Stimulated activated CD4-positive, alpha-beta T cell treated with anti-CD3 and anti-CD28 coated beads, Interleukin-2, amount 100 ng/mL, for 48 hours (primary cell): ENCODE results near the gene PDE3A.

Source experiments
- DNase-seq, 2 donors: peaks; one replicate each; pipeline ENCODE4 v3.0.0-alpha.2; 2020

Gene PDE3A

DNA sequence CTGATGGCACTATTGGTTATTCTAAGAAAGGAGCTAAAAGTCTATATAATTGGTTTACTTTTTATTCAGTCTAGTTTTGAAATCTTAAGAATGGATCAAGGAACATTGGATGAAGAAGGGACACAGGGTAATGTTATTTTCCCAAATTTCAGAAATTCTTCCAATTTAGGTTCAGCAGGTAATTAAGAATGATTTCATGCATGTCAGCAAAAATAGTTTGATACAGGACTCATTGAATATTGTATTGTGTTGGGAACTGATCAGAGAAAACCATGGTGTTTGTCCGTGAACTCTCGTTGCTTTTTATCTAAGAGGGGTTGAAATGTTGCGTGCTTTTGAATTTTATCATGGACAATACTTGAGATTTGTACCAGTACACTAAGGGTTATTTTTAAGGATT is 58.6 kb downstream of the PDE3A start:
- DNase-seq: no peak

DNA sequence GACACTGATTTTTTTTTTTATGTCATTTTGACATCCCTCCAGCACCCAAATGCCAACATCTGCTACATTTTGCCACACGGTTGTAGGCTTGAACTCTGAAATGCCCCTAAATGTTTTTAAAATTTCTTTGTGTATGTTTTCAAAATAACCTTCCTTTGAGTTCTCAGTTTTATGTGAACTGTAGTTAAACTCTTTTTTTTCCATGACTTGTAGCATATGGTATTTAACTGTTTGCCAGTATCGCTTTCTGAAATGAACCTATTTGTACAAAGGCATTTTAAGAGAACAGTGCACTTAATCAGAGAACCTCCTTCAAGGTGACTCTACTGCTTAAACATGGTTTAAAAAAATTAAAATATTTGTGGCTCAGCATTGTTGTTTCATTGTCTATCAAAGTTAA is 61.5 kb downstream of the PDE3A start:
- DNase-seq: no peak

DNA sequence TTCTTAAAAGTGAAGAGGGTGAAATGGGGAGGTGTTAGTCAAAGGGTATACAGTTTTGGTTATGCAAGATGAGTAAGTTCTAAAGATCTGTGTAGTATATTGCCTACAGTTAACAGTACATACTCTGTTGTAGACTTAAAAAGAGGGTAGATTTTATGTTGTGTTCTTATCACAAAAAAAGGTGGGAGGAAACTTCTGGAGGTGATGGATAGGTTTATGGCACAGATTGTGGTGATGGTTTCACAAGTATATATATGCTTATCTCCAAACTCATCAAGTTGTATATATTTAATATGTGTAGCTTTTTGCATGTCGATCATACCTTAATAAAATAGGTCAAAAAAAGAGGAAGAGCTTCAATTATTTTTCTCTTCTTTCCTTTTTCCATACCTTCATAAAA is 64.0 kb downstream of the PDE3A start:
- DNase-seq: no peak

GRCh38 chr12:20434996-20435395 is 66.7 kb downstream of the PDE3A start:
- no peak for DNase-seq

- no peak for DNase-seq
Measured at GRCh38 chr12:20436316-20436715, 68.0 kb downstream of the PDE3A start.

GRCh38 chr12:20438299-20438779 is 70.0 kb downstream of the PDE3A start:
- no peak for DNase-seq

DNA sequence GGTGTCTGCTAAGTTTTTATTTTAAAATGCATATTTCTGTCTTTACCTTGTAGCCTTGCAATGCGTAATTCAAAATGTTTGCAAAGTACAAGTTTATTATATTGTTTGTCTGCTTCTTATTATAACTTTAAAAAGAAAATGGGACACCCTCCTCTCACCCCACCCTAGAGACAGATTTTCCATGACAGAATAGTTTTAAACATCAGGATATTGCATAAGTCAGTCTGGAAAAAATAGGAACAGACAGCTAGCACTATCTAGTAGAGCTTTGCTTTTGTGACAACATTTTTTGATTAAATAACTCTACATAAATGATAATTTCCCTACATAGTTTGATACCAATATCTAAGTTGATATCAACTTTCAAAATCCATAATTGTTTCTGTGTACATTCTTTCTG is 71.3 kb downstream of the PDE3A start:
- no peak for DNase-seq

DNA sequence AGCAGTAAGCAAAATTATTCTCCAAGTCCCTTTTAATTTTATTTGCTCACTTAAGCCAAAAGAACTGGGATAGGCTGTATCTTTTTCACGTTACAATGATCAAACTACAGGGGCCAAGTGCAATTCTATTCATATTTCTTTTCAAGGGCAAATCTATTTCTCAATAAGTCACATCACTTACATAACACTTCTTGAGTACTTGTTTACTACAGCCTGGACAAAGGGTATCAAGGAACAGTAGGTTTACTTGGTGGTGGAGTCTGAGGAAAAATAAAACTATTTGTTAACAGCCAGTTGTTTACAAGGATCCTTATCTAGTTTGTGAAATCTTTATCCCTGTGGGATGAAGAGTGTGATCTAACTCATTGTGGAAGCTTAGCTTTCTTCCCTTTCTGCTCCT is 72.1 kb downstream of the PDE3A start:
- DNase-seq: no peak

DNA sequence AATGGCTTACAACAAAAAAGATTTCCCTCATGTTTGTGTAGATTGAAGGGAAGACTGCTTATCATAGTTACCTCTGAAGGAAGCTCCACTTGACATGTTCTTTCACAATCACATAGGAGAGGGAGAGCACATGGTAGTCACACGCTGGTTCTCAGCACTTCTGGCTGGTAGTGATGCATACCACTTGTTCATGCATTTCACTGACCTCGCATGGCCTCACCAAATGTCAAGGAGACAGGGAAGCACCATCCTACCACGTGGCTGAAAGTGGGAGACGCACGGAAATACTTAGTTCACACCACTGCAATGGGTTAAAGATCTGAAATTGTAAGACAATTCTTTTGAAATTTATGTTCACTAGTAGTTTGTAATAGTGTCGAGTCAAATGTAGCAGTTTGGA is 74.0 kb downstream of the PDE3A start:
- no peak for DNase-seq

DNA sequence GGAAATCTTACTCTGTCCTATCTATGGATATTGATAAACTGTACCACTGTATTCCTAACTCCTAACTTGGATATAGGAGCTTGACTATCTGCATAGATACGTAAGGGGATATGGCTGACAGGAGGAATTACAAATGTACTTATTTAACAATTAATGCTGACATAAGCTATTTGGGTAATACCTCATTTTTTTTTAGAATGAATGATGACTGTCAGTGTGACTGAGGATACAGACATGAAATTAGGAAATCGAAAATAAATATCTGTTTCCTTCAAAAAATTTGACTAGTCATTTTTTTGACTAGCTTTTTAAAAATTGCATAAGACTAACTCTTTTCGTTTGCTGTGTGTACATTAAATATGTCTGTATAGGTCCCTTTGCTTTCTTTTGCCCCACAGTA is 74.9 kb downstream of the PDE3A start:
- no peak for DNase-seq

- no peak for DNase-seq
Measured at GRCh38 chr12:20443792-20444191, 75.5 kb downstream of the PDE3A start.

GRCh38 chr12:20444595-20445170 is 76.3 kb downstream of the PDE3A start:
- DNase-seq: no peak

DNA sequence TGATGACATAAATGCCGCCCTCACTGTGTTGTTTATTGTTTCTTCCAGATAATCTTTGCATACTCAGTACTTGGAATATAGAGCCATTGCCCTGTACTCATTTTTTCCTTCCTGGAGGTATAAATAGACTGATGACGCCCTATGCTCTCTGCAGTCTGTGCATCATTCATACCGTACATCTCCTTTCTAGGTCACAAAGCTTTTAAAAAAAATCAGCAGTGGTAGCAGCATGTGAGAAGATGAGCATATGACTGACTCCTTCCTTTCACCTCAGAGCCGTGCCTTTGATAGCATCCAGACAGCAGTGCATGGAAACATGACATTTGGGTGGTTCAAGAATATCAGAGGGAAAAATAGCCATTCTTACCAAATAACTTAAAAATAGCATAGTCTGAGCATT is 77.3 kb downstream of the PDE3A start:
- no peak for DNase-seq

DNA sequence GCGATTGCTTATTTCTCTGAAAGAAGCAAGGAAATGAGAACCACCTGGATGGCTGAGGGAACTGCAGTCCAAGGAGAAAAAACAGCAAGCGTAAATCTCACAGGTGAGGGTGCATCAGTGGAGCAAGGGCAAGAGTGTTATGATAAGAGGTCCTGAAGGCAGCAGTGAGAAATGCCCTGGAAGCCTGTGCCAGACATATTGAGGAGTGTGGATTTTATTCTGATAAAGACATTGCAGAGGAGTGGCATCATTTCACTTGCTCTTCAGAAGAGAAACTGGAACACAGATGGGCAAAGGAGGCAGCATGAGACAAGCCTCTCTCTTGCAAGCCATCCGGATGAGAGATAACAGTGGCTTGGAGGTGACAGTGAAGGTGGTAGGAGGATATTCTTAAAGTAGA is 78.5 kb downstream of the PDE3A start:
- no peak for DNase-seq

DNA sequence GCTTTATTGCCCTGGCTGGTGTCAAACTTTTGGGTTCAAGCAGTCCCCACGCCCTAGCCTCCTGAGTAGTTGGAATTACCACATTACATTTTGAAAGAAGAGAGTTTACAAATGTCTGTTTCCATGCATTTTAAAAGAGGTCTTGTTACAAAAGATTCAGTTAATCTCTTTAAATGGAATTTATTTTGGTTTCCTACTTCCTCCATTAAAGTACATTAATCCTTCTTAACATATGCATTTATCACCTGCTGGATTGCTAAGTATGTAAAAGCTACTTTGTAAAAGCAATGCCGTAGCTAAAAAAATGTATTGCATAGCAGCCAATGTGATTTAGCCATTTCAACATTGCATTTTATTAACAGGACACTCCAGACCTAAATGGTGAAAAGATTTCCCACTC is 80.4 kb downstream of the PDE3A start:
- DNase-seq: no peak

DNA sequence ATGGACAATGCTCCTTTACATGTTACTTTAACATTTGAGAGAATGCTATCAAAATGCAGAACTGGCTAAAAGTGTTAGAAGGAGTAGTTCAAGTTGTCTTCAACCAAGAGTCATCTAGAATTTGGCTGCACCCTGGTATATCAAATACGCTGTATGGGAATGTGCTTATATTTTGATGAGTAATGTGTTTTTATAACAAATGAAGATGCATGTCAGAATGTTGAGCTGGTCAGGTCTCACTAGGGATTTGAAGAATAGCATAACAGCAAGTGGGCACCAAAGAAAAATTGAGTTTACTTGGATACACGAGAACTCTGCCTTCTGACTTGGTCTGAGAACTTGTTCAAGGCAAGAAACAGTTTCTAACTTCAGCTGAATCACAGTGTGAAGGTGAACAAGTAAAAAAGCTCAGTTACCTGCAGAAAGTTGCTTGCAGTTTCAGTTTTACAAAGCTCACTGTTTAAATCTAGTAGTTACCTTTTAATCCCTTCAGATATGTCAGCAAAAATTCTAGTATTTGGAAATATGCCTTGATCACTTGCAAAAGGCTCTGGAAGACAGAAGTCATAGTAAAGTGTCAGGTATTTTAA is 82.3 kb downstream of the PDE3A start:
- DNase-seq: no peak

DNA sequence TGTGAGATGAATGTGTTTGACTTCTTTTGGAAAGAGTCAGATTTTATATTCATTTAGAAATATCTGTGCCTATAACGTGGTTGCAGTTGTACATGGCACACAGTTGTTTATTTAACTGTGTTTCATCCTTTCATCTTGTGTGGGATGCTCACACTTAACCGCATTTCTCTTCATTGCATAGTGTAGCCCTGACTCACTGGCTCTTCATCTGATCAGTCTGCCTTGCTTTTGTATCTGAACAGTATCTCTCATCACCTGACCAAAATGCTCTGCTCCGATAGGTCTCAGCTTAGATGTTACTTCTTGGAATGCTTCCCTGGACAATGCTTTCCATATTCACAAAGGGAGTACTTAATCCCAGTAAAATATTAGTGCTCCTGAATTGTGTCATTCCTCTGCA is 83.4 kb downstream of the PDE3A start:
- no peak for DNase-seq

GRCh38 chr12:20452496-20453010 is 84.2 kb downstream of the PDE3A start:
- no peak for DNase-seq

GRCh38 chr12:20453756-20454310 is 85.5 kb downstream of the PDE3A start:
- DNase-seq: no peak

DNA sequence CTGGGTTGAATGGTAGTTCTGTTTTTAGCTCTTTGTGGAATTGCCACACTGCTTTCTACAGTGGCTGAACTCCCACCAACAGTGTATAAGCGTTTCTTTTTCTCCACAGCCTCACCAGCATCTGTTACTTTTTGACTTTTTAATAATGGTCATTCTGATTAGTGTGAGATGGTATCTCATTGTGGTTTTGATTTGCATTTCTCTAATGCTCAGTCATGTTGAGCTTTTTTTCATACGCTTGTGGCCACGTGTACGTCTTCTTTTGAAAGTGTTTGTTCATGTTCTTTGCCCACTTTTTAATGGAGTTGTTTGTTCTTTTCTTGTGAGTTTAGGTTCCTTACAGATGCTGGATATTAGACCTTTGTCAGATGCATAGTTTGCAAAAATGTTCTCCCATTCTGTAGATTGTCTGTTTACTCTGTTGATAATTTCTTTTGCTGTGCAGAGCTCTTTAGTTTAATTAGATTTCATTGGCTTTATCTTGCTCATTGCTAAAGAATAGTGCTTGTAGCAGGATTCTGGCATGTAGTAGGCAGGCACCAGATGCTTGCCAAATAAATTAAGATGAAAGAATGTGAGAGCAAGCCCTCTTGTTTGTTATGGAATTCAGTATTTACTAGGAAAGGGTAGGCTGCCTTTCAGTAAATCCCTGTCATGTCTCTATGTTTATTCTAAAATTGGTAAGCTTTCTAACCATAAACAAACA is 86.8 kb downstream of the PDE3A start:
- no peak for DNase-seq

- no peak for DNase-seq
Measured at GRCh38 chr12:20457582-20457981, 89.2 kb downstream of the PDE3A start.

- DNase-seq: no peak
Measured at GRCh38 chr12:20458011-20458410, 89.7 kb downstream of the PDE3A start.

DNA sequence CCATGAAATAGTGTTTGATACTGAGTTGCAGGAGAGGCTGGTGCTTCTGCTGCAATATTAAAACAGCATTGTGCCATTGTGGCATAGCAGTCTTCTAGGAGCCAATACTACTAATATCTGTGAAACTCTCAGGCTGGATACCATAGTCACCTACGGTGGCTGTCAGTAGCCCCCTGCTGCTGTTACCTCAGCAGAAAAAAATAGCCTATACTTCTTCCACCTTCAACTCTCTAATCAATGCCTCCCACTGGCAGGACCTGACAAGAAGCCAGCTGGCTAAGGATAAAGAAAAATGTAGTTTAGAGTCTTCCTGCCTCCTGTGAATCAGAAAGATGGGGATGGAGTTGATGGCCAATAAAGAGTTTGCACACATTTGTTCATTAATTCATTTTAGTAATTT is 91.6 kb downstream of the PDE3A start:
- DNase-seq: no peak

- no peak for DNase-seq
Measured at GRCh38 chr12:20460956-20461355, 92.6 kb downstream of the PDE3A start.
